Mesodermal cell (in vitro differentiated cells): ENCODE data around the gene GAGE13.
"Not testable (repeated sequence)": the region's sequence is repeated elsewhere in the genome, so short reads cannot be mapped to it uniquely, and the experiment has no call there.

Source experiments
- H3K27ac ChIP-seq: 2 replicates; pipeline ENCODE4 v1.7.0; 2013; ENCODE audit warnings: mild to moderate bottlenecking, low read depth, low read length, moderate library complexity; ENCODE audit not compliant: severe bottlenecking
- H3K36me3 ChIP-seq: 2 replicates; pipeline ENCODE4 v1.7.1; 2013; ENCODE audit warnings: mild to moderate bottlenecking, low read length, moderate library complexity; ENCODE audit not compliant: control insufficient read depth, insufficient read depth
- H3K4me1 ChIP-seq: one replicate; pipeline ENCODE4 v1.7.1; 2013; ENCODE audit warnings: mild to moderate bottlenecking, low read length; ENCODE audit not compliant: insufficient read depth, control insufficient read depth, poor library complexity, severe bottlenecking
- H3K4me3 ChIP-seq: 2 replicates; pipeline ENCODE4 v1.7.0; 2013; ENCODE audit warnings: low read length, control low read depth, mild to moderate bottlenecking; ENCODE audit not compliant: insufficient read depth, poor library complexity, severe bottlenecking; ENCODE audit errors: extremely low read depth
- H3K9me3 ChIP-seq: 2 replicates; pipeline ENCODE4 v1.7.1; 2013; ENCODE audit warnings: mild to moderate bottlenecking, low read length, moderate library complexity; ENCODE audit not compliant: control insufficient read depth
- WGBS, 2 experiments: methylation state at CpG; one replicate each; pipeline ENCODE4 v1.1.5; 2013; ENCODE audit warnings: missing lambda C conversion rate in 2 of 2; ENCODE audit not compliant: insufficient coverage in 2 of 2; 5-methylcytosine and 5-hydroxymethylcytosine counted together

GAGE13 gene

GRCh38 chrX:49330421-49330820 lies 961 bp upstream of the GAGE13 start:
- not testable (repeated sequence) for H3K4me3 ChIP-seq, H3K27ac ChIP-seq, H3K36me3 ChIP-seq, H3K4me1 ChIP-seq, H3K9me3 ChIP-seq
- no CpG with 5 or more reads among the region's 11 CpGs for WGBS, 2 experiments

DNA sequence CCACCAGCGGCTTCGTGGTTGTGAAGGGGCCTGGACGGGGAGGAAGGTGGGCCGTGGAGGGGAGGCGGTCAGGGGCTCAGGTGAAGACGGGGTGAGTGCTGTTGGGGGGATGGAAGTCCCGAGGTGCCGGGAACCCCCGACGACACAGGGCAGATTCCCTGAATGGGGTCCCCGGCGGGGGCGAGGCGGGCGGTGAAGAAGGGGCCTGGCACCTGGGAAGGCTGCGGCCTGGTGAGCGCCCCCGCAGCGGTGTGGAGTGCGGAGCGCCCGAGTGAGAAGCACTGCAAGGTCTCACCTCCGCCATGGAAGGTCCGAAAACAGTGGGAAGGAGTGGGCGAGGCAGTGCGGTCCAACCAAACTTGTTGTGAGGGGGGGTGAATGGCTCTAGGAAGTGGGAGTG lies 459 bp downstream of the GAGE13 start:
- H3K4me3 ChIP-seq, H3K36me3 ChIP-seq, H3K27ac ChIP-seq, H3K9me3 ChIP-seq, H3K4me1 ChIP-seq: not testable (repeated sequence)
- no CpG with 5 or more reads among the region's 26 CpGs for WGBS, 2 experiments

- H3K27ac ChIP-seq, H3K4me3 ChIP-seq, H3K36me3 ChIP-seq, H3K4me1 ChIP-seq, H3K9me3 ChIP-seq: not testable (repeated sequence)
- WGBS, 2 experiments, result no CpG with 5 or more reads among the region's 24 CpGs
Measured at GRCh38 chrX:49341449-49341848, 10.1 kb downstream of the GAGE13 start.

- H3K4me1 ChIP-seq, H3K9me3 ChIP-seq, H3K27ac ChIP-seq, H3K36me3 ChIP-seq, H3K4me3 ChIP-seq: not testable (repeated sequence)
- no CpG with 5 or more reads among the region's 15 CpGs for WGBS, 2 experiments
Measured at GRCh38 chrX:49344496-49345175, 13.3 kb downstream of the GAGE13 start.

- not testable (repeated sequence) for H3K9me3 ChIP-seq, H3K27ac ChIP-seq, H3K36me3 ChIP-seq, H3K4me1 ChIP-seq, H3K4me3 ChIP-seq
- WGBS, 2 experiments, result no CpG with 5 or more reads among the region's 10 CpGs
Measured at GRCh38 chrX:49345402-49345801, 14.0 kb downstream of the GAGE13 start.

GRCh38 chrX:49346150-49346549 lies 14.8 kb downstream of the GAGE13 start:
- not testable (repeated sequence) for H3K27ac ChIP-seq, H3K4me3 ChIP-seq, H3K4me1 ChIP-seq, H3K36me3 ChIP-seq, H3K9me3 ChIP-seq
- WGBS, 2 experiments, result 68 to 80% methylated on average over 3 of the region's 11 CpGs
